22Rv1 (cell line): Measurements from ENCODE around the gene RUNX3.

ENCODE experiments used
- H3K27ac ChIP-seq: fragments of 450-650 bp; 2 replicates; pipeline ENCODE4 v1.5.1; 2017
- CTCF ChIP-seq: fragments of 450-650 bp; IDR thresholded peaks from 2 replicates; pipeline ENCODE4 v1.5.1; 2017; ENCODE audit warnings: mild to moderate bottlenecking
- ZFX ChIP-seq: fragments of 450-650 bp; IDR thresholded peaks from 2 replicates; pipeline ENCODE4 v1.6.1; 2017; ENCODE audit warnings: antibody characterized with exemption, borderline replicate concordance

The RUNX3 gene

GRCh38 chr1:24919791-24920532 lies 10.1 kb downstream of the RUNX3 start:
- no peak for TF ChIP-seq CTCF
- TF ChIP-seq ZFX = no peak
- no peak overlapping the region for H3K27ac ChIP-seq

GRCh38 chr1:24918995-24919605 lies 11.0 kb downstream of the RUNX3 start:
- H3K27ac ChIP-seq = no peak overlapping the region
- TF ChIP-seq CTCF = no peak
- no peak for TF ChIP-seq ZFX

GRCh38 chr1:24918370-24918769 lies 11.7 kb downstream of the RUNX3 start:
- H3K27ac ChIP-seq = no peak overlapping the region
- no peak for TF ChIP-seq ZFX
- no peak for TF ChIP-seq CTCF

GRCh38 chr1:24917327-24918074 lies 12.6 kb downstream of the RUNX3 start:
- TF ChIP-seq ZFX (no peak), CTCF (no peak)
- no peak overlapping the region for H3K27ac ChIP-seq

GRCh38 chr1:24915816-24916602 lies 14.1 kb downstream of the RUNX3 start:
- H3K27ac ChIP-seq = no peak overlapping the region
- no peak for TF ChIP-seq CTCF
- no peak for TF ChIP-seq ZFX

GRCh38 chr1:24914226-24915069 lies 15.6 kb downstream of the RUNX3 start:
- TF ChIP-seq ZFX (no peak), CTCF (no peak)
- H3K27ac ChIP-seq = no peak overlapping the region
